SK-N-SH treated with all-trans-retinoic acid at 6 μM for 48 hours (cell line): ENCODE results near the gene FAM227B.

ENCODE experiments used
- OSR1 ChIP-seq: fragments of 250-450 bp; sonication (Bioruptor Pico); IDR thresholded peaks from 2 replicates; pipeline ENCODE4 v1.8.0; 2022; ENCODE audit warnings: moderate library complexity, mild to moderate bottlenecking, inconsistent platforms
- PPARA ChIP-seq: fragments of 250-450 bp; sonication (Bioruptor Pico); IDR thresholded peaks from 2 replicates; pipeline ENCODE4 v1.5.0; 2020; ENCODE audit warnings: mild to moderate bottlenecking, borderline replicate concordance
- RARB ChIP-seq: fragments of 250-450 bp; sonication (Bioruptor Pico); IDR thresholded peaks from 2 replicates; pipeline ENCODE4 v1.8.0; 2021; ENCODE audit warnings: mild to moderate bottlenecking, moderate library complexity
- ZNF70 ChIP-seq: fragments of 450-650 bp; formaldehyde crosslinking; IDR thresholded peaks from 2 replicates; pipeline ENCODE4 v1.5.0; 2020; ENCODE audit warnings: mild to moderate bottlenecking, moderate library complexity
- TF ChIP-seq, protein P1 (sequence below): fragments of 250-450 bp; sonication (Bioruptor Pico); IDR thresholded peaks from 2 replicates; pipeline ENCODE4 v1.8.0; 2020; ENCODE audit warnings: mild to moderate bottlenecking, moderate library complexity, borderline replicate concordance

DNA sequence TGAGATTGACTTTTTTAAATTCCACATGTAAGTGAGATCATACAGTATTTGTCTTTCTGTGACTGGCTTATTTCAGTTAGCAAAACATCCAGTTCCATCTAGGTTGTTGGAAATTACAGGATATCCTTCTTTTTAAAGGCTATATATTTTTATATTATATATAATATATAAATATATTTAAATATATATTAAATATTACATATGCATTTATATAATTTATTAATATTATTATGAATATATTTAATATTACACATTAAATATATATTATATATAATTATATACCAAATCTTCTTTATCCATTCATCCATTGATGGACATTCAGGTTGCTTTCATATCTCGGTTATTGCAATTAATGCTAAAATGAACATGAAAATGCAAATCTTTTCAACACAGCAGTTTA lies 49.9 kb downstream of the FAM227B start:
- TF ChIP-seq RARB (CRISPR knock-in tag), result no peak
- no peak for TF ChIP-seq OSR1 (CRISPR knock-in tag)
- TF ChIP-seq, protein P1, sequence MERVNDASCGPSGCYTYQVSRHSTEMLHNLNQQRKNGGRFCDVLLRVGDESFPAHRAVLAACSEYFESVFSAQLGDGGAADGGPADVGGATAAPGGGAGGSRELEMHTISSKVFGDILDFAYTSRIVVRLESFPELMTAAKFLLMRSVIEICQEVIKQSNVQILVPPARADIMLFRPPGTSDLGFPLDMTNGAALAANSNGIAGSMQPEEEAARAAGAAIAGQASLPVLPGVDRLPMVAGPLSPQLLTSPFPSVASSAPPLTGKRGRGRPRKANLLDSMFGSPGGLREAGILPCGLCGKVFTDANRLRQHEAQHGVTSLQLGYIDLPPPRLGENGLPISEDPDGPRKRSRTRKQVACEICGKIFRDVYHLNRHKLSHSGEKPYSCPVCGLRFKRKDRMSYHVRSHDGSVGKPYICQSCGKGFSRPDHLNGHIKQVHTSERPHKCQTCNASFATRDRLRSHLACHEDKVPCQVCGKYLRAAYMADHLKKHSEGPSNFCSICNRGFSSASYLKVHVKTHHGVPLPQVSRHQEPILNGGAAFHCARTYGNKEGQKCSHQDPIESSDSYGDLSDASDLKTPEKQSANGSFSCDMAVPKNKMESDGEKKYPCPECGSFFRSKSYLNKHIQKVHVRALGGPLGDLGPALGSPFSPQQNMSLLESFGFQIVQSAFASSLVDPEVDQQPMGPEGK (CRISPR knock-in tag), result no peak
- TF ChIP-seq ZNF70, result no peak
- no peak for TF ChIP-seq PPARA (CRISPR knock-in tag)
